Measurements from ENCODE around the gene RGS6.

RGS6 gene

DNA sequence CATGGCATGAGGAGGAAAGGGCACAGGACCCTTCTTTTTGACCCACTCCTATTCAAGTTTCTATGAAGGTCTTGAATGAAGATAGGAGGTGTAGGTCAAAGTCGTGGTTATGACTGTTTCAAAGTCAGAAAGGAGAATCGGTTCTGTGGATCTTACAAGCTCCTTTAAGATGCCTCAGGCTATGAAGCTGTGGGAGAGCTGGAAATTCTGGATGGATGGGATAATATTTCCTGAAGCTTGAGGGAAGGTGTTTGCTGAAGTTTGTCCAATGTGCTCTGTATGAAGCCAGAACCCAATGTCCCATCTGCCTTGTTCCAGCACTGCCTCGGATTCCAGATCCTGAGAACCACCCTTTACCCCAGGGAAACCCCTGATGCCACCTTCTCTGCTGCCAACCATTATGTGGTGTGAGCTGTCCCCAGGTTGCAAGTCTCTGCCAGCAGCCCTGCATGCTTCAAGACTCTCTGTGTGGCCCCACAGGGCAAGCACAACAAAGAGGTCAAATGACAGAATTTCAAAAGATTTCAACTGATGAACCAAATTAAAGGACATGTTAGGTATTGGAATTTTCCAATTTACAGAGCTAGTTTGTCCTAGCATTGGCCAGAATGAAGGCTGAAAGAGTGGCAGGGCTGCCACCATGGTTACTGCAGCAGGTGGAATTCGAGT lies 472.0 kb downstream of the RGS6 start:
- H3K9me3 ChIP-seq (ENCODE audit: control insufficient read depth, insufficient read depth, low read length), result no peaks in the 10 kb centered on the region
- H3K27me3 ChIP-seq (ENCODE audit: control insufficient read depth, insufficient read depth, low read length), result no peaks in the 10 kb centered on the region
- H3K4me3 ChIP-seq (ENCODE audit: low read depth, low read length), result no peak overlapping the region
- no peaks in the 10 kb centered on the region for H3K36me3 ChIP-seq (ENCODE audit: control insufficient read depth, insufficient read depth, low read length)
- no peak overlapping the region for H3K9ac ChIP-seq (ENCODE audit: low read depth, low read length)
- H3K4me1 ChIP-seq (ENCODE audit: control insufficient read depth, insufficient read depth, low read length), result no peaks in the 10 kb centered on the region

DNA sequence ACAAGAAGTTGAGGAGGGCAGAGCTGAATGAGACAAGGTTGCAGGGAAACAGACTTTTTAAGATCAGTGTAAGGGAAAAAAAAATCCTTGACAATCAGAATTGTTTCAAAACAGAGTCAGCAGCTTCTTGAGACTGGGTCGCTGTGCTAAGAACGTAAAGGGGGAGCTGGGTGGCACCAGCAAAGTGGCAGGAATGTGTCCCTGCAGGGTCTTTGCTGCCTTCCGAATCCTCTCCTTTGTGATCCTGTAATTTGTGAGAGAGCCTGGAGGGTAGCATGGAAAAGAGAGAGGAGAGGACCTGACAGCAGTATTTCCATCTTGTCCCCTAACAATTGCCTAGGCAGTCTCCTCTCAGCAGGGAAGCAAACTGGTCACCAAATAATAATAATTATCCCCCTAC lies 472.8 kb downstream of the RGS6 start:
- no peaks in the 10 kb centered on the region for H3K27me3 ChIP-seq (ENCODE audit: control insufficient read depth, insufficient read depth, low read length)
- no peaks in the 10 kb centered on the region for H3K4me1 ChIP-seq (ENCODE audit: control insufficient read depth, insufficient read depth, low read length)
- no peaks in the 10 kb centered on the region for H3K36me3 ChIP-seq (ENCODE audit: control insufficient read depth, insufficient read depth, low read length)
- H3K9ac ChIP-seq (ENCODE audit: low read depth, low read length), result no peak overlapping the region
- H3K4me3 ChIP-seq (ENCODE audit: low read depth, low read length), result no peak overlapping the region
- H3K9me3 ChIP-seq (ENCODE audit: control insufficient read depth, insufficient read depth, low read length), result no peaks in the 10 kb centered on the region

- Histone ChIP-seq H3K9ac (ENCODE audit: low read depth, low read length) (no peak overlapping the region), H3K27me3 (ENCODE audit: control insufficient read depth, insufficient read depth, low read length) (no peaks in the 10 kb centered on the region), H3K36me3 (ENCODE audit: control insufficient read depth, insufficient read depth, low read length) (no peaks in the 10 kb centered on the region), H3K9me3 (ENCODE audit: control insufficient read depth, insufficient read depth, low read length) (no peaks in the 10 kb centered on the region), H3K4me1 (ENCODE audit: control insufficient read depth, insufficient read depth, low read length) (no peaks in the 10 kb centered on the region), H3K4me3 (ENCODE audit: low read depth, low read length) (no peak overlapping the region)
Observed at GRCh38 chr14:72408020-72408419, 475.8 kb downstream of the RGS6 start.

GRCh38 chr14:72409047-72409446 lies 476.8 kb downstream of the RGS6 start:
- Histone ChIP-seq H3K4me1 (ENCODE audit: control insufficient read depth, insufficient read depth, low read length) (no peaks in the 10 kb centered on the region), H3K9me3 (ENCODE audit: control insufficient read depth, insufficient read depth, low read length) (no peaks in the 10 kb centered on the region), H3K27me3 (ENCODE audit: control insufficient read depth, insufficient read depth, low read length) (no peaks in the 10 kb centered on the region), H3K4me3 (ENCODE audit: low read depth, low read length) (no peak overlapping the region), H3K36me3 (ENCODE audit: control insufficient read depth, insufficient read depth, low read length) (no peaks in the 10 kb centered on the region), H3K9ac (ENCODE audit: low read depth, low read length) (no peak overlapping the region)

DNA sequence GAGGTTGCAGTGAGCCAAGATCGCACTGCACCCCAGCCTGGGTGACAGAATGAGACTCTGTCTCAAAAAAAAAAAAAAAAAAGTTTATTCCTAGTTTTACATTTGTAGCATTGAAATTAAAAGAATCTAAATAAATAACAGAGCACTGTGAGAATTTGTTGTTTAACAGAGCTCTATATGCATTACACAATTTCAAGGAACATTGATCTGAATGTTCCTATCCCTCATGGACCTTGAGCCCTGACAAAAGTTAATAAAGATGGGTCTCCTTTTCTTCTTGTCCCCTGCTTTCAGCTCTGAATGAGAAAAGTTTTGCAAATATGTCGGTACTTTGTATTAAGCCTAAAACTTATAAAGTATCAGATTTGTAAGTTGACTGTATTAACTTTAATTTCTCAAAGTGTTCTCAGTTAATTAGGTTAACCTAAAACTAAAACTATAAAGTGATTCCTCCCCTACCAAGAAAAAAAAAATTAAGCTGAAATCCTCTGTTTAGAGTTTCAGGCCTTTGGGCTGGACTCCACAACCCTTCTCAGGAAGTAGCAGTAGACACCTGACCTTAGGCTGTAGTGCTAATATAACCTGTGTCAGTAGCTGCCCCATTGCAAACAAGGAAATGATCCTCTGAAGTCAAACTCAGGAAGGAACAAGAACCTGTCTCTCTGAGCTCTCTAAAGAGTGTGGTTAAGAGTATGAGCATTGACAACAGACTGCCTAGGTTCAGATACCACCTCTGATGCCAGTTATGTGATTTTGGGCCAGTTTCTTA lies 484.0 kb downstream of the RGS6 start:
- Histone ChIP-seq H3K36me3 (ENCODE audit: control insufficient read depth, insufficient read depth, low read length) (no peaks in the 10 kb centered on the region), H3K27me3 (ENCODE audit: control insufficient read depth, insufficient read depth, low read length) (no peaks in the 10 kb centered on the region), H3K9ac (ENCODE audit: low read depth, low read length) (no peak overlapping the region), H3K9me3 (ENCODE audit: control insufficient read depth, insufficient read depth, low read length) (no peaks in the 10 kb centered on the region), H3K4me1 (ENCODE audit: control insufficient read depth, insufficient read depth, low read length) (no peaks in the 10 kb centered on the region), H3K4me3 (ENCODE audit: low read depth, low read length) (no peak overlapping the region)

- H3K4me3 ChIP-seq (ENCODE audit: low read depth, low read length), result no peak overlapping the region
- no peak overlapping the region for H3K9ac ChIP-seq (ENCODE audit: low read depth, low read length)
- no peaks in the 10 kb centered on the region for H3K27me3 ChIP-seq (ENCODE audit: control insufficient read depth, insufficient read depth, low read length)
- H3K36me3 ChIP-seq (ENCODE audit: control insufficient read depth, insufficient read depth, low read length), result no peaks in the 10 kb centered on the region
- no peaks in the 10 kb centered on the region for H3K4me1 ChIP-seq (ENCODE audit: control insufficient read depth, insufficient read depth, low read length)
- H3K9me3 ChIP-seq (ENCODE audit: control insufficient read depth, insufficient read depth, low read length), result no peaks in the 10 kb centered on the region
Observed at GRCh38 chr14:72416892-72417291, 484.7 kb downstream of the RGS6 start.

- H3K4me3 ChIP-seq (ENCODE audit: low read depth, low read length), result no peak overlapping the region
- H3K4me1 ChIP-seq (ENCODE audit: control insufficient read depth, insufficient read depth, low read length), result no peaks in the 10 kb centered on the region
- H3K9ac ChIP-seq (ENCODE audit: low read depth, low read length), result no peak overlapping the region
- no peaks in the 10 kb centered on the region for H3K36me3 ChIP-seq (ENCODE audit: control insufficient read depth, insufficient read depth, low read length)
- H3K9me3 ChIP-seq (ENCODE audit: control insufficient read depth, insufficient read depth, low read length), result no peaks in the 10 kb centered on the region
- H3K27me3 ChIP-seq (ENCODE audit: control insufficient read depth, insufficient read depth, low read length), result no peaks in the 10 kb centered on the region
Observed at GRCh38 chr14:72418806-72419205, 486.6 kb downstream of the RGS6 start.

- no peak overlapping the region for H3K9ac ChIP-seq (ENCODE audit: low read depth, low read length)
- no peaks in the 10 kb centered on the region for H3K4me1 ChIP-seq (ENCODE audit: control insufficient read depth, insufficient read depth, low read length)
- no peaks in the 10 kb centered on the region for H3K27me3 ChIP-seq (ENCODE audit: control insufficient read depth, insufficient read depth, low read length)
- H3K36me3 ChIP-seq (ENCODE audit: control insufficient read depth, insufficient read depth, low read length), result no peaks in the 10 kb centered on the region
- no peak overlapping the region for H3K4me3 ChIP-seq (ENCODE audit: low read depth, low read length)
- H3K9me3 ChIP-seq (ENCODE audit: control insufficient read depth, insufficient read depth, low read length), result no peaks in the 10 kb centered on the region
Observed at GRCh38 chr14:72419226-72419775, 487.1 kb downstream of the RGS6 start.

GRCh38 chr14:72420749-72421474 lies 488.7 kb downstream of the RGS6 start:
- Histone ChIP-seq H3K4me1 (ENCODE audit: control insufficient read depth, insufficient read depth, low read length) (no peaks in the 10 kb centered on the region), H3K27me3 (ENCODE audit: control insufficient read depth, insufficient read depth, low read length) (no peaks in the 10 kb centered on the region), H3K9ac (ENCODE audit: low read depth, low read length) (no peak overlapping the region), H3K4me3 (ENCODE audit: low read depth, low read length) (no peak overlapping the region), H3K36me3 (ENCODE audit: control insufficient read depth, insufficient read depth, low read length) (no peaks in the 10 kb centered on the region), H3K9me3 (ENCODE audit: control insufficient read depth, insufficient read depth, low read length) (no peaks in the 10 kb centered on the region)

DNA sequence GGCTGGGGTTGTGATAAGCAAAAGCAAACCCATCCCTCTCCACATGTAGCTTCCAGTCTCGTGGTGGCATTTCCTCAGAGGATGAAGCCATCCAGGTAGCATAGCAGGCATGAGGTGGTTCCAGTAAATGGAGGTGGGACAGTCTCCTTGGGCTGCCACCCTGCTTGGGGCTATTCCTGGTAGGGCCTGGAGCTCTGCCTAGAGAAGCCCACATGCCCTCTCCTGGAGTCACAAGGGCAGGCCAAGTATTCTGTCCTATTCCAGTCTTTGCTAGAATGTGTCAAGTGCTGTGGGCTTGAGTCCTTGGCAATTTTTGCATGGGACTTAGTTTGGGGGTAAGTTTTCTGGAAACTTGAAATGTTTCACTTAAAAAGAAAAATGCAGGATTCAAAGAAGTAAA lies 491.7 kb downstream of the RGS6 start:
- H3K9me3 ChIP-seq (ENCODE audit: control insufficient read depth, insufficient read depth, low read length), result no peaks in the 10 kb centered on the region
- no peaks in the 10 kb centered on the region for H3K4me1 ChIP-seq (ENCODE audit: control insufficient read depth, insufficient read depth, low read length)
- H3K9ac ChIP-seq (ENCODE audit: low read depth, low read length), result no peak overlapping the region
- no peak overlapping the region for H3K4me3 ChIP-seq (ENCODE audit: low read depth, low read length)
- H3K36me3 ChIP-seq (ENCODE audit: control insufficient read depth, insufficient read depth, low read length), result no peaks in the 10 kb centered on the region
- no peaks in the 10 kb centered on the region for H3K27me3 ChIP-seq (ENCODE audit: control insufficient read depth, insufficient read depth, low read length)

DNA sequence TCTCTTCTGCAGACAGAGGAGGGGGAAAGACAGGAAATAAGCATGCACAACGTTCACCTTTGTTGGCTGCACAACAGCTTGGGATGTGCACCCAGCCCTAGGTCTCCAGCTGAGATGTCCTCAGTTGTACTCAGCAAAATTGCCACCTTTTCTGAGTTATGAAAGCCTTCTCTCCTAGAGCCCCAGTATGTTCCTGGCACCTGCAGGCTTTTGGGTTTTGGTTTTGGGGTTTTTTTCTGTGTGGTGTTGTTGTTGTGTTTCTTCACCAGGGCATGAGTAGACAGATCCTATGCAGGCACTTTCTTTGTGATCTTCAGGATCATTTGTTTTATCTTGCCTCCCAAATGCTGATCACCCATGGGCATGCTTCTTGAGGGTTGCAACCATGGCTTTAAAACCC lies 498.2 kb downstream of the RGS6 start:
- H3K9ac ChIP-seq (ENCODE audit: low read depth, low read length), result no peak overlapping the region
- H3K36me3 ChIP-seq (ENCODE audit: control insufficient read depth, insufficient read depth, low read length), result no peaks in the 10 kb centered on the region
- H3K4me1 ChIP-seq (ENCODE audit: control insufficient read depth, insufficient read depth, low read length), result peaks cover 2% of the 10 kb centered on the region
- H3K27me3 ChIP-seq (ENCODE audit: control insufficient read depth, insufficient read depth, low read length), result no peaks in the 10 kb centered on the region
- H3K4me3 ChIP-seq (ENCODE audit: low read depth, low read length), result no peak overlapping the region
- no peaks in the 10 kb centered on the region for H3K9me3 ChIP-seq (ENCODE audit: control insufficient read depth, insufficient read depth, low read length)
